Activated naive CD4-positive, alpha-beta T cell treated with anti-CD3 and anti-CD28 coated beads for 36 hours (primary cell): ENCODE results near the gene ZNF438. TPM values are rescaled to one million over a fixed set of nuclear protein-coding genes. Genes with fewer than 3 reads are reported as not detected.

Source experiments
- CTCF ChIA-PET: fragments of 350-600 bp; sonication (Branson Sonifier 250); formaldehyde crosslinking; loops from one replicate; lab custom pipeline; 2021; ENCODE audit warnings: antibody characterized with exemption; lab: Charles Lee
- DNase-seq: peaks from one replicate; pipeline ENCODE4 v3.0.0-alpha.2; 2020
- H3K27ac Mint-ChIP-seq: one replicate; pipeline ENCODE4 v1.8.0; 2021; ENCODE audit warnings: mild to moderate bottlenecking, mixed read lengths
- H3K27me3 Mint-ChIP-seq: one replicate; pipeline ENCODE4 v1.8.0; 2021; ENCODE audit warnings: low read depth, mixed read lengths
- H3K36me3 Mint-ChIP-seq: one replicate; pipeline ENCODE4 v1.8.0; 2021; ENCODE audit warnings: low read depth, mixed read lengths
- H3K4me1 Mint-ChIP-seq: one replicate; pipeline ENCODE4 v1.8.0; 2021; ENCODE audit warnings: low read depth, mixed read lengths
- H3K4me3 Mint-ChIP-seq: one replicate; pipeline ENCODE4 v1.8.0; 2021; ENCODE audit warnings: mild to moderate bottlenecking, moderate library complexity, mixed read lengths
- H3K9me3 Mint-ChIP-seq: one replicate; pipeline ENCODE4 v1.8.0; 2021; ENCODE audit warnings: mixed read lengths
- intact Hi-C: fragments of 100-400 bp; cut with micrococcal nuclease; formaldehyde crosslinking; loops from one replicate; pipeline ENCODE4 v1.15.1; 2023
- total RNA-seq, 2 experiments: library from RNA; stranded (reverse); gene quantifications; one replicate each; pipeline ENCODE4 v1.2.3, GENCODE V29; 2021

The ZNF438 gene
- total RNA-seq, 2 experiments from 2014 or later, result 2.4 to 2.6 TPM

GRCh38 chr10:31004611-31005193 lies 27.0 kb downstream of the ZNF438 start:
- CTCF ChIA-PET, result no interaction called here
- Mint-ChIP-seq H3K36me3 (no peaks in the 10 kb centered on the region), H3K9me3 (no peaks in the 10 kb centered on the region), H3K4me1 (peaks cover 38% of the 10 kb centered on the region), H3K4me3 (no peak overlapping the region), H3K27me3 (no peaks in the 10 kb centered on the region), H3K27ac (no peak overlapping the region)
- intact Hi-C loops, result no loop called here
- no peak for DNase-seq

GRCh38 chr10:31001740-31002139 lies 29.9 kb downstream of the ZNF438 start:
- no peak for DNase-seq
- H3K4me3 Mint-ChIP-seq, result no peak overlapping the region
- no peaks in the 10 kb centered on the region for H3K9me3 Mint-ChIP-seq
- peaks cover 48% of the 10 kb centered on the region for H3K4me1 Mint-ChIP-seq
- CTCF ChIA-PET, result no interaction called here
- intact Hi-C loops, result no loop called here
- no peaks in the 10 kb centered on the region for H3K36me3 Mint-ChIP-seq
- no peaks in the 10 kb centered on the region for H3K27me3 Mint-ChIP-seq
- no peak overlapping the region for H3K27ac Mint-ChIP-seq

GRCh38 chr10:31000867-31001266 lies 30.8 kb downstream of the ZNF438 start:
- CTCF ChIA-PET, result no interaction called here
- no peak overlapping the region for H3K4me3 Mint-ChIP-seq
- no peak overlapping the region for H3K27ac Mint-ChIP-seq
- no peak for DNase-seq
- no peaks in the 10 kb centered on the region for H3K36me3 Mint-ChIP-seq
- no peaks in the 10 kb centered on the region for H3K27me3 Mint-ChIP-seq
- peaks cover 39% of the 10 kb centered on the region for H3K4me1 Mint-ChIP-seq
- intact Hi-C loops, result no loop called here
- H3K9me3 Mint-ChIP-seq, result no peaks in the 10 kb centered on the region

GRCh38 chr10:31000071-31000782 lies 31.4 kb downstream of the ZNF438 start:
- Mint-ChIP-seq H3K36me3 (no peaks in the 10 kb centered on the region), H3K27ac (no peak overlapping the region), H3K9me3 (peaks cover 2% of the 10 kb centered on the region), H3K4me3 (no peak overlapping the region), H3K27me3 (no peaks in the 10 kb centered on the region), H3K4me1 (peaks cover 35% of the 10 kb centered on the region)
- CTCF ChIA-PET, result no interaction called here
- intact Hi-C loops, result no loop called here
- no peak for DNase-seq

GRCh38 chr10:30999070-30999712 lies 32.5 kb downstream of the ZNF438 start:
- peaks cover 5% of the 10 kb centered on the region for H3K9me3 Mint-ChIP-seq
- CTCF ChIA-PET, result no interaction called here
- H3K4me1 Mint-ChIP-seq, result peaks cover 25% of the 10 kb centered on the region
- no peak overlapping the region for H3K27ac Mint-ChIP-seq
- DNase-seq, result peak; percentile 14
- no peaks in the 10 kb centered on the region for H3K27me3 Mint-ChIP-seq
- H3K4me3 Mint-ChIP-seq, result peak overlapping the region; percentile 22
- intact Hi-C loops, result loop anchor here (1.0 to 2.0 kb wide), 2 partner anchors 32 to 35 kb away; partner anchors contain the start of gene ZNF438
- no peaks in the 10 kb centered on the region for H3K36me3 Mint-ChIP-seq

- Mint-ChIP-seq H3K27me3 (no peaks in the 10 kb centered on the region), H3K36me3 (peaks cover 2% of the 10 kb centered on the region), H3K4me1 (peaks cover 22% of the 10 kb centered on the region), H3K27ac (peak overlapping the region; percentile 22), H3K9me3 (peaks cover 5% of the 10 kb centered on the region), H3K4me3 (no peak overlapping the region)
- CTCF ChIA-PET, result interaction anchor here (0.6 to 1.2 kb wide), 6 partner anchors 34 to 430 kb away, joined by 3 to 5 read pairs (median 4); partner anchors contain the start of gene ZNF438
- intact Hi-C loops, result loop anchor here (1.0 to 2.0 kb wide), 2 partner anchors 11 to 33 kb away; partner anchors contain the start of gene ZNF438
- no peak for DNase-seq
Measured at GRCh38 chr10:30997536-30998235, 34.0 kb downstream of the ZNF438 start.

- Mint-ChIP-seq H3K4me3 (no peak overlapping the region), H3K9me3 (peaks cover 5% of the 10 kb centered on the region), H3K36me3 (peaks cover 2% of the 10 kb centered on the region), H3K27ac (no peak overlapping the region), H3K4me1 (peaks cover 20% of the 10 kb centered on the region), H3K27me3 (no peaks in the 10 kb centered on the region)
- no peak for DNase-seq
- CTCF ChIA-PET, result no interaction called here
- intact Hi-C loops, result no loop called here
Measured at GRCh38 chr10:30996481-30997005, 35.1 kb downstream of the ZNF438 start.

- intact Hi-C loops, result no loop called here
- CTCF ChIA-PET, result interaction anchor here (0.7 kb wide), 1 partner anchor 87 kb away, joined by 3 read pairs; no protein-coding TSS in a partner anchor
- H3K4me3 Mint-ChIP-seq, result no peak overlapping the region
Measured at GRCh38 chr10:30995081-30995770, 36.4 kb downstream of the ZNF438 start.

GRCh38 chr10:30993155-30993554 lies 38.5 kb downstream of the ZNF438 start:
- CTCF ChIA-PET, result no interaction called here
- H3K36me3 Mint-ChIP-seq, result peaks cover 2% of the 10 kb centered on the region
- H3K9me3 Mint-ChIP-seq, result peaks cover 5% of the 10 kb centered on the region
- intact Hi-C loops, result no loop called here
- DNase-seq, result no peak
- no peaks in the 10 kb centered on the region for H3K27me3 Mint-ChIP-seq
- H3K4me1 Mint-ChIP-seq, result peaks cover 10% of the 10 kb centered on the region
- H3K4me3 Mint-ChIP-seq, result no peak overlapping the region
- no peak overlapping the region for H3K27ac Mint-ChIP-seq

More at GRCh38 chr10:30995081-30995770, 36.4 kb downstream of the ZNF438 start:
- Mint-ChIP-seq H3K4me1 (peaks cover 22% of the 10 kb centered on the region), H3K9me3 (peaks cover 5% of the 10 kb centered on the region), H3K27ac (no peak overlapping the region), H3K27me3 (no peaks in the 10 kb centered on the region), H3K36me3 (peaks cover 2% of the 10 kb centered on the region)
- DNase-seq, result no peak

- Mint-ChIP-seq H3K27me3 (no peaks in the 10 kb centered on the region), H3K4me3 (no peak overlapping the region), H3K9me3 (peaks cover 5% of the 10 kb centered on the region), H3K36me3 (peaks cover 2% of the 10 kb centered on the region), H3K4me1 (peaks cover 5% of the 10 kb centered on the region), H3K27ac (no peak overlapping the region)
- CTCF ChIA-PET, result interaction anchor here (0.7 kb wide), 1 partner anchor 15 kb away, joined by 4 read pairs; no protein-coding TSS in a partner anchor
- intact Hi-C loops, result no loop called here
- DNase-seq, result no peak
Measured at GRCh38 chr10:30992681-30993080, 39.0 kb downstream of the ZNF438 start.

- CTCF ChIA-PET, result no interaction called here
- no peak overlapping the region for H3K4me3 Mint-ChIP-seq
- no peaks in the 10 kb centered on the region for H3K27me3 Mint-ChIP-seq
- no peak for DNase-seq
- no peak overlapping the region for H3K27ac Mint-ChIP-seq
- peaks cover 2% of the 10 kb centered on the region for H3K36me3 Mint-ChIP-seq
- H3K4me1 Mint-ChIP-seq, result peaks cover 4% of the 10 kb centered on the region
- intact Hi-C loops, result no loop called here
- H3K9me3 Mint-ChIP-seq, result peaks cover 5% of the 10 kb centered on the region
Measured at GRCh38 chr10:30991647-30992011, 40.0 kb downstream of the ZNF438 start.
